Loucy (cell line): ENCODE measurements around the gene MRAS.

Source experiments
- H2AFZ ChIP-seq: fragments of 200-600 bp; sonication (generic); 2 replicates; pipeline ENCODE4 v1.6.0; 2016; ENCODE audit warnings: antibody characterized with exemption, mild to moderate bottlenecking, low read length, moderate library complexity
- H3F3A ChIP-seq: fragments of 200-600 bp; 2 replicates; pipeline ENCODE4 v1.6.0; 2016; ENCODE audit warnings: antibody characterized with exemption, low read depth, mild to moderate bottlenecking
- H3K27me3 ChIP-seq: fragments of 200-600 bp; sonication (generic); 2 replicates; pipeline ENCODE4 v1.6.1; 2014; ENCODE audit warnings: low read length, mild to moderate bottlenecking; ENCODE audit not compliant: insufficient read depth, poor library complexity, severe bottlenecking
- H3K36me3 ChIP-seq: fragments of 200-600 bp; sonication (generic); 2 replicates; pipeline ENCODE4 v1.6.1; 2016; ENCODE audit warnings: low read length; ENCODE audit not compliant: insufficient read depth
- H3K4me1 ChIP-seq: fragments of 200-600 bp; sonication (generic); 2 replicates; pipeline ENCODE4 v1.5.1; 2014; ENCODE audit warnings: low read length, mild to moderate bottlenecking; ENCODE audit not compliant: insufficient read depth, poor library complexity, severe bottlenecking
- H3K4me2 ChIP-seq: fragments of 200-600 bp; sonication (generic); 2 replicates; pipeline ENCODE4 v1.6.0; 2014; ENCODE audit warnings: antibody characterized with exemption, low read length, low read depth, mild to moderate bottlenecking; ENCODE audit not compliant: poor library complexity, severe bottlenecking
- H3K4me3 ChIP-seq: fragments of 200-600 bp; sonication (generic); 2 replicates; pipeline ENCODE4 v1.5.1; 2014; ENCODE audit warnings: low read length, mild to moderate bottlenecking, mixed read lengths; ENCODE audit not compliant: poor library complexity, severe bottlenecking
- H3K79me2 ChIP-seq: fragments of 200-600 bp; sonication (generic); 2 replicates; pipeline ENCODE4 v1.6.1; 2014; ENCODE audit warnings: low read length; ENCODE audit not compliant: insufficient read depth
- H3K9ac ChIP-seq: fragments of 200-600 bp; sonication (generic); 2 replicates; pipeline ENCODE4 v1.6.0; 2014; ENCODE audit warnings: mild to moderate bottlenecking, low read depth, low read length, moderate library complexity; ENCODE audit not compliant: poor library complexity, severe bottlenecking
- H3K9me2 ChIP-seq: fragments of 200-600 bp; sonication (generic); replicated peaks from 2 replicates; pipeline ENCODE4 v1.6.1; 2016; ENCODE audit warnings: low read depth, low read length, mixed read lengths
- H3K9me3 ChIP-seq: fragments of 200-600 bp; sonication (generic); 2 replicates; pipeline ENCODE4 v1.6.1; 2014; ENCODE audit warnings: mild to moderate bottlenecking, antibody characterized with exemption, low read length, low read depth; ENCODE audit not compliant: insufficient read depth
- H4K20me1 ChIP-seq: fragments of 200-600 bp; sonication (generic); 2 replicates; pipeline ENCODE4 v1.6.0; 2014; ENCODE audit warnings: antibody characterized with exemption, low read length, mild to moderate bottlenecking; ENCODE audit not compliant: insufficient read depth, poor library complexity, severe bottlenecking
- EZH2phosphoT487 ChIP-seq: fragments of 200-600 bp; IDR thresholded peaks from 2 replicates; pipeline ENCODE4 v1.6.1; 2018; ENCODE audit warnings: antibody characterized with exemption, mild to moderate bottlenecking, moderate library complexity, borderline replicate concordance
- TF ChIP-seq, protein P1 (sequence below): fragments of 200-600 bp; sonication (generic); conservative IDR thresholded peaks from 2 replicates; pipeline ENCODE4 v1.5.1; 2014; ENCODE audit warnings: mild to moderate bottlenecking, antibody characterized with exemption, low read length

The MRAS gene

DNA sequence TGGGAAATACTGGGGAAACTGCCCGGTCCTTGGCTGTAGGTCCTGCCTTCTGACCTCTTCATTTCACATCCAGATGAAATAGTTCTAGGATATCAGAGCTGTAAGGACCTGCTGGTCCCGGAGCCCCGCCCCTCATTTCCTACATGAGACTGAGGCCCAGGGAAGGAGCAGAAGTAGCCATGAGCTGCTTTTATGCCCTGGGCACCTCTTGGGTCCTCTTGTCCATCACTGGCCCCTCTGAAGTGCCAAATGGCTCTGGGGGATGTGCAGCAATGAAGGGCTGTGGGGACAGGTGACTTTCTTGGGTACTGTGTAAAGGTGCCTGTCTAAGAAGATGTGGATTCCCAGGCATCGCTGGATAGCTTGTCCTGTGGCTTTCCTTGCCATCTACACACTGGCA is 45.8 kb downstream of the MRAS start:
- Histone ChIP-seq H3K79me2 (no peaks in the 10 kb centered on the region), H3K36me3 (no peaks in the 10 kb centered on the region), H3K9me2 (no peaks in the 10 kb centered on the region), H2AFZ (no peak overlapping the region), H4K20me1 (no peaks in the 10 kb centered on the region), H3K4me3 (no peak overlapping the region), H3K27me3 (no peaks in the 10 kb centered on the region), H3F3A (no peaks in the 10 kb centered on the region), H3K9ac (no peak overlapping the region), H3K4me1 (no peaks in the 10 kb centered on the region), H3K4me2 (no peak overlapping the region), H3K9me3 (no peaks in the 10 kb centered on the region)
- TF ChIP-seq EZH2phosphoT487, result no peak
- TF ChIP-seq, protein P1, sequence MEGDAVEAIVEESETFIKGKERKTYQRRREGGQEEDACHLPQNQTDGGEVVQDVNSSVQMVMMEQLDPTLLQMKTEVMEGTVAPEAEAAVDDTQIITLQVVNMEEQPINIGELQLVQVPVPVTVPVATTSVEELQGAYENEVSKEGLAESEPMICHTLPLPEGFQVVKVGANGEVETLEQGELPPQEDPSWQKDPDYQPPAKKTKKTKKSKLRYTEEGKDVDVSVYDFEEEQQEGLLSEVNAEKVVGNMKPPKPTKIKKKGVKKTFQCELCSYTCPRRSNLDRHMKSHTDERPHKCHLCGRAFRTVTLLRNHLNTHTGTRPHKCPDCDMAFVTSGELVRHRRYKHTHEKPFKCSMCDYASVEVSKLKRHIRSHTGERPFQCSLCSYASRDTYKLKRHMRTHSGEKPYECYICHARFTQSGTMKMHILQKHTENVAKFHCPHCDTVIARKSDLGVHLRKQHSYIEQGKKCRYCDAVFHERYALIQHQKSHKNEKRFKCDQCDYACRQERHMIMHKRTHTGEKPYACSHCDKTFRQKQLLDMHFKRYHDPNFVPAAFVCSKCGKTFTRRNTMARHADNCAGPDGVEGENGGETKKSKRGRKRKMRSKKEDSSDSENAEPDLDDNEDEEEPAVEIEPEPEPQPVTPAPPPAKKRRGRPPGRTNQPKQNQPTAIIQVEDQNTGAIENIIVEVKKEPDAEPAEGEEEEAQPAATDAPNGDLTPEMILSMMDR, result no peak

DNA sequence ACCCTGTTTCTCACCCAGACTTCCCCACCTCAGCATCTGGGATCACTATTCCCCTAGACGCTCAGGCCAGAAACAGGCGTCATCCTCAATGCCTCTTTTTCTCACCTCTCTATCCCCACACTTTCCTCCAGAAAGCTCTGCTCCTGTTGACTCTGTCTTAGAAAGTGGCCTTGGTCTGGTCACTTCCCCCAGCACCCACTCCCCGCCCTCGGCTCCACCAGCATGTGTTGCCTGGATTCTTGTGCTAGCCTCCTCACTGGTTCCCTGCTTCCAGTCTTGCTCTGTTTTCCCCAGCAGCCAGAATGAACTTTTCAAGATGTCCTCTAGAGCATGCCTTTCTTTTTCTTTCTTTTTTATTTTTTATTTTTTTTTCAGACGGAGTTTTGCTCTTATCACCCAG is 46.3 kb downstream of the MRAS start:
- no peaks in the 10 kb centered on the region for H3K4me1 ChIP-seq
- H3K36me3 ChIP-seq, result no peaks in the 10 kb centered on the region
- H3K4me2 ChIP-seq, result no peak overlapping the region
- H3K79me2 ChIP-seq, result no peaks in the 10 kb centered on the region
- no peak overlapping the region for H3K4me3 ChIP-seq
- no peaks in the 10 kb centered on the region for H3K9me2 ChIP-seq
- H2AFZ ChIP-seq, result no peak overlapping the region
- no peaks in the 10 kb centered on the region for H3K27me3 ChIP-seq
- H3K9me3 ChIP-seq, result no peaks in the 10 kb centered on the region
- no peaks in the 10 kb centered on the region for H4K20me1 ChIP-seq
- no peak overlapping the region for H3K9ac ChIP-seq
- TF ChIP-seq EZH2phosphoT487, result no peak
- TF ChIP-seq, protein P1, result no peak
- H3F3A ChIP-seq, result no peaks in the 10 kb centered on the region

DNA sequence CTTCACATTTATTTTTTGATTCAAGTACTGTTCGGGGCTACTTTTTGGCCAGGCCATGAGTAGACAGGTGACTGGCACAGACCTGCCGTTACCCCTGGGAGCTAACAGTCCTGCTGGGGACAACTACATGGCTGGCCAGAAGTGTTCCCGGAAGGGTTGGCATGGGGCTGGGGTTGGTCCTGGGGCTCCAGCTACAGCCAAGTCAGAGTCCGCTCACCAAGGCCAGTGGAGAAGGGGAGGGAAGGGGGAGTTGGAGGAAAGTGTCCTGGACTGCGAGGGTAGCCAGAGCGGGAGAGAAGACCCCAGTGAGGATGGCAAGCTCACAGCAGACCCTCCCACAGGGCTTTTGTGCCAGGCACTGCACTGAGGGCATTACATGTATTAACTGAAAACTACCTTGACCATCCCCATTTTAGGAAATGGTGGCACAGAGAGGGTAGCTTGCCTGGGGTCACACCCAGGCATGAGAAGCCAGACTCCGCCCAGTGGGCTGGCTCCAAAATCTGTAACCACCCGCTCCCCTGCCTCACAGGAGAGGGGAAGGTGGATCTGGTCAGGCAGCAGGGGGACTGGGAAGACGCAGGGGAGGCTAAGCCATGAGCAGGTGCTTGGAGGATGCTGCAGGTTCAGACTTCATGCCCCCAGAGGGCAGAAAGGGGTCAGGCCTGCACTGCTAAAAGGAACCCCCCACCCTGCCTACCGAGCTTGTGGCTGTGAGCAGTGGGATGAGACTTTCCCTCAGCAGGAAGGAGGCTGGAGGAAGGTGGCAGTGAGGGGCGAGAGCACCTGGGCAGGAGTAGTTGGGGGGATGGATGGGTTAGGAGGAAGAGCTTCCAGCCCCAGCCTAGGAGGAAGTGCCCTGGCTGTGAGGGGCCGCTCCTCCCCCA is 47.7 kb downstream of the MRAS start:
- Histone ChIP-seq H3K36me3 (no peaks in the 10 kb centered on the region), H3K4me2 (no peak overlapping the region), H3K27me3 (no peaks in the 10 kb centered on the region), H3K79me2 (no peaks in the 10 kb centered on the region), H3K9me2 (no peaks in the 10 kb centered on the region), H3K4me3 (no peak overlapping the region), H3K9me3 (no peaks in the 10 kb centered on the region), H3K4me1 (no peaks in the 10 kb centered on the region), H2AFZ (no peak overlapping the region; the same call in 1 of the 2 replicates), H3F3A (no peaks in the 10 kb centered on the region), H4K20me1 (no peaks in the 10 kb centered on the region), H3K9ac (no peak overlapping the region)
- no peak for TF ChIP-seq EZH2phosphoT487
